ENCODE measurements around the gene ZNF211.

ZNF211 gene

GRCh38 chr19:57637379-57637778, 4.4 kb downstream of the ZNF211 start:
- H2AFZ ChIP-seq (ENCODE audit: low read length), result no peak overlapping the region
- no peak for TF ChIP-seq EZH2 (IDR thresholded peaks at IDR 0.05; ENCODE audit: borderline replicate concordance, low read length)
- no peak for TF ChIP-seq CTCF (IDR thresholded peaks at IDR 0.05; ENCODE audit: low read length)
- no peak overlapping the region for H3K9ac ChIP-seq (ENCODE audit: low read length)
- peaks cover 38% of the 10 kb centered on the region for H3K9me3 ChIP-seq (ENCODE audit: low read length)
- H4K20me1 ChIP-seq (ENCODE audit: insufficient read depth, low read length), result no peaks in the 10 kb centered on the region
- no peaks in the 10 kb centered on the region for H3F3A ChIP-seq (ENCODE audit: insufficient read depth, low read length)
- no peak overlapping the region for H3K4me3 ChIP-seq (ENCODE audit: low read depth, low read length, poor library complexity, severe bottlenecking)
- H3K4me2 ChIP-seq (ENCODE audit: low read length), result no peak overlapping the region
- no peaks in the 10 kb centered on the region for H3K27me3 ChIP-seq (ENCODE audit: insufficient read depth, low read length)
- H3K27ac ChIP-seq (ENCODE audit: low read depth, low read length, poor library complexity, severe bottlenecking), result no peak overlapping the region
- peaks cover 12% of the 10 kb centered on the region for H3K4me1 ChIP-seq (ENCODE audit: insufficient read depth, low read length, severe bottlenecking)
- 0 out of 2 replicates have a peak, but pooled peaks cover 5% of the 10 kb centered on the region for H3K79me2 ChIP-seq (ENCODE audit: insufficient read depth, low read length)
- no peaks in the 10 kb centered on the region for H3K9me2 ChIP-seq (ENCODE audit: low read depth, low read length)
- H3K36me3 ChIP-seq (ENCODE audit: insufficient read depth, low read length), result peaks cover 77% of the 10 kb centered on the region

DNA sequence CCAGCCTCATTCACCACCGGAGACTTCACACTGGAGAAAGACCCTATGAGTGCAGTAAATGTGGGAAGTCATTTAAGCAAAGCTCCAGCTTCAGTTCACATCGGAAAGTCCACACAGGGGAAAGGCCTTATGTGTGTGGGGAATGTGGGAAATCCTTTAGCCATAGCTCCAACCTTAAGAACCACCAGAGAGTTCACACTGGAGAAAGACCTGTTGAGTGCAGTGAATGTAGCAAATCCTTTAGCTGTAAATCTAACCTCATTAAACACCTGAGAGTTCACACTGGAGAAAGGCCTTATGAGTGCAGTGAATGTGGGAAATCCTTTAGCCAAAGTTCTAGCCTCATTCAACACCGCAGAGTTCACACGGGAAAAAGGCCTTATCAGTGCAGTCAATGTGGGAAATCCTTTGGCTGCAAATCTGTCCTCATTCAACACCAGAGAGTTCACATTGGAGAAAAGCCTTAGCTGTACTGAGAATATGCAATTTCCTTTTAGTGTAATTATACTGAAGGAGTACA, 8.8 kb downstream of the ZNF211 start:
- H3F3A ChIP-seq (ENCODE audit: insufficient read depth, low read length), result no peaks in the 10 kb centered on the region
- no peaks in the 10 kb centered on the region for H3K9me2 ChIP-seq (ENCODE audit: low read depth, low read length)
- no peaks in the 10 kb centered on the region for H4K20me1 ChIP-seq (ENCODE audit: insufficient read depth, low read length)
- no peak overlapping the region for H3K9ac ChIP-seq (ENCODE audit: low read length)
- no peaks in the 10 kb centered on the region for H3K79me2 ChIP-seq (ENCODE audit: insufficient read depth, low read length)
- TF ChIP-seq EZH2 (IDR thresholded peaks at IDR 0.05; ENCODE audit: borderline replicate concordance, low read length) (no peak), CTCF (IDR thresholded peaks at IDR 0.05; ENCODE audit: low read length) (no peak)
- H3K4me2 ChIP-seq (ENCODE audit: low read length), result no peak overlapping the region
- H3K9me3 ChIP-seq (ENCODE audit: low read length), result peaks cover 43% of the 10 kb centered on the region
- no peaks in the 10 kb centered on the region for H3K27me3 ChIP-seq (ENCODE audit: insufficient read depth, low read length)
- H2AFZ ChIP-seq (ENCODE audit: low read length), result no peak overlapping the region
- peaks cover 64% of the 10 kb centered on the region for H3K36me3 ChIP-seq (ENCODE audit: insufficient read depth, low read length)
- H3K4me1 ChIP-seq (ENCODE audit: insufficient read depth, low read length, severe bottlenecking), result no peaks in the 10 kb centered on the region
- no peak overlapping the region for H3K4me3 ChIP-seq (ENCODE audit: low read depth, low read length, poor library complexity, severe bottlenecking)
- H3K27ac ChIP-seq (ENCODE audit: low read depth, low read length, poor library complexity, severe bottlenecking), result no peak overlapping the region

DNA sequence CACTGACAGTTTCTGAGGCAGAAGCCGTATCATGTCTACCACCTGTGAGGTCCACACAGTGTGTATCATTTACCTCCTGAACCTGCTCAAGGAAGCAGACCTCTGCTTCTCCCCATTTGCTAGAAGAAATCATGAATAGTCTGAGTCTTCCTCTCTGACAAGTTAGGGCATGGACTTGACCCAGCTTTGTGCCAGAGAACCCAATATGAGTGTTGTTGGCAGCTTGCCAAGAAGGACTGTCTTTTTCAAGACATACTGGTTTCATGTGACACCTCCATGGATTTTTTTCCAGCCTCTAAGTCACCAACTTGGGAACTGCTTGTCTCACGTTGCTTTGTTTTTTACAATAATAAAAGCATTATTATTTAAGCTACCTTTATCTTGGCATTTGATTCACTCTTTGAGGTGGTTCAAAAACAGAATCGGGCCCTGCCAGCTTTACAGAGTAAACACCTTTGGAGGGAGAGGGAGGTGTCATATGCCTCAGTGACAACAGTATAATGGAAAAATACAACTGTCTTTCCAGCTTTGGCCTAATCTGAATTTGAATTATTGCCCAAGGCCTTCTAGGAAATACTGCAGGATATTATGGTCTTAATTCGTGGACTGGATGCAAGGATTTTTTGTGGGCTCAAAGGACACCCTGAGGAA, 9.6 kb downstream of the ZNF211 start:
- TF ChIP-seq CTCF (IDR thresholded peaks at IDR 0.05; ENCODE audit: low read length) (no peak), EZH2 (IDR thresholded peaks at IDR 0.05; ENCODE audit: borderline replicate concordance, low read length) (no peak)
- Histone ChIP-seq H3K9me2 (ENCODE audit: low read depth, low read length) (no peaks in the 10 kb centered on the region), H3K4me1 (ENCODE audit: insufficient read depth, low read length, severe bottlenecking) (no peaks in the 10 kb centered on the region), H3F3A (ENCODE audit: insufficient read depth, low read length) (no peaks in the 10 kb centered on the region), H4K20me1 (ENCODE audit: insufficient read depth, low read length) (no peaks in the 10 kb centered on the region), H3K9ac (ENCODE audit: low read length) (no peak overlapping the region), H3K4me2 (ENCODE audit: low read length) (no peak overlapping the region), H3K79me2 (ENCODE audit: insufficient read depth, low read length) (no peaks in the 10 kb centered on the region), H3K4me3 (ENCODE audit: low read depth, low read length, poor library complexity, severe bottlenecking) (no peak overlapping the region), H3K27ac (ENCODE audit: low read depth, low read length, poor library complexity, severe bottlenecking) (no peak overlapping the region), H2AFZ (ENCODE audit: low read length) (no peak overlapping the region), H3K27me3 (ENCODE audit: insufficient read depth, low read length) (no peaks in the 10 kb centered on the region), H3K36me3 (ENCODE audit: insufficient read depth, low read length) (peaks cover 57% of the 10 kb centered on the region), H3K9me3 (ENCODE audit: low read length) (peaks cover 38% of the 10 kb centered on the region)
